Nucleus accumbens (tissue), 56 donors: ENCODE results near the gene ZNF831.
A peak's percentile ranks its signal among the peaks of the same experiment; 100 is the strongest.

Source experiments
- DNase-seq, 56 donors: peaks; one replicate each; lab custom pipeline; 2025; lab: John Stamatoyannopoulos, UW

Gene ZNF831

DNA sequence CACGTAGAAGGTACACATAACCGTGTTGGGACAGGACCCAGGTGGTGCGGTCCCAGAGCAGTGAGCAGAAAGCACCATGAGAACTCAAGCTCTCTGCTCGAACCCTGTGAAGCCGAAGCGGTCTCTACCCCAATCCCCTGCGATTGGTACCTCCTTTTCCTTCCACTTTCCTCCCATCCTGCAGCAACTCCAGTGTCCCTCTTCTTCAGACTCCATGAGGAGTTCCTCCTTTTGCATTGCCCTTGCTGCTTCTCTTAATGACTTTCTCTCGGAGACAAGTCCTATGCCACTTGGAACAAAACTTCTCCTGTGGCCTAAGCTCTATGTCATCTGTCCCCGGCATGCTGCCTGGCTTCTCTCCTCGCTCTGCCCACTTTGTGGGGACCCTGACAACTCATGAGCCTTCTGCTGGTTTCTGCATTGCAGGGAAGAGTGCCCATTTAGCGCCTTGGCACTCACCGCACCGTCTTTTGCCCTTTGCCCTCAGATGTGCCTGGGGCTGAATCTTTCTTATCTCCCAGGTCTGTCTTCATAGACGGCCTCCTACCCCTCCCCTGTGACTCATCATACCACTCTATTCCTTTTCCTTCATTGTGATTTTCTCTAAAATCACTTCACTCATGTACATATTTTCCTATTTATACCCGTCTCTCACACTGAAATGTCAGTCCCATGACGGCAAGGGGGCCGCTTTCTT, 9.2 kb upstream of the ZNF831 start:
- no peak for DNase-seq

DNA sequence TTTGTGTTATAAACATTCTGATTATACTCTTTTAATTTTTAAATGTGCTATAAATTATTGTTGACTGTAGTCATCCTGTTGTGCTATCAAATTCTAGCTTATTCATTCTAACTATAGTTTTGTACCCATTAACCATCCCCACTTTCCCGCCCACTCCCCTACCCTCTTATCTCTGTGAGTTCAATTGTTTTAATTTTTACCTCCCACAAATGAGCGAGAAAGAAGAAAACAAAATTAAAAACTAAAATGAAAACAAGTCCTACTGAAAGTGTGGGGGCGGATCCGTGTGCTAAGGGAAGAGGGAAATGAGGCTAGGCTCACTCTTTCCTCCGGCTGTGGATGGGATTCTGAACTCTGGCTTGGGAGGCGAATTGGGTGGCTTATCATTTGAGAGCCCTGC, 6.6 kb upstream of the ZNF831 start:
- DNase-seq = no peak

DNA sequence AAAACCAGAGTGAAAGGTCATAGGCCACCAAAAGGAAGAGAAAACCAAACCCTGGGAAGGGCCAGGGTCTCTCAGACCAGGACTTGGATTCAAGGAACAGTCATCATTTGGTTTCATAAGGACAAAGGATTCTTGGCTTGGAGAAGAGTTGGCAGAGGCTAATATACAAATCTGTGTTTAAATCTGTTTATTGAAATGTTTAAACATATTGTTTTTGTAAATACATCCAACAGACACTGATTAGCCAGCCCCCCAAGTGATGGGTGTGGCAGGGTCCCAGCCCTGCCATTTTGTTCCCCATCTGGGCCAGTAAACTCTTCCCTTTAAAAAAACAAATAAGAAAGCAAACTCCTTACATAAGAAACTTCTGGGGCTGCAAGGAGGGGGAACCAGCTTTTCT, 6.1 kb upstream of the ZNF831 start:
- no peak for DNase-seq

DNA sequence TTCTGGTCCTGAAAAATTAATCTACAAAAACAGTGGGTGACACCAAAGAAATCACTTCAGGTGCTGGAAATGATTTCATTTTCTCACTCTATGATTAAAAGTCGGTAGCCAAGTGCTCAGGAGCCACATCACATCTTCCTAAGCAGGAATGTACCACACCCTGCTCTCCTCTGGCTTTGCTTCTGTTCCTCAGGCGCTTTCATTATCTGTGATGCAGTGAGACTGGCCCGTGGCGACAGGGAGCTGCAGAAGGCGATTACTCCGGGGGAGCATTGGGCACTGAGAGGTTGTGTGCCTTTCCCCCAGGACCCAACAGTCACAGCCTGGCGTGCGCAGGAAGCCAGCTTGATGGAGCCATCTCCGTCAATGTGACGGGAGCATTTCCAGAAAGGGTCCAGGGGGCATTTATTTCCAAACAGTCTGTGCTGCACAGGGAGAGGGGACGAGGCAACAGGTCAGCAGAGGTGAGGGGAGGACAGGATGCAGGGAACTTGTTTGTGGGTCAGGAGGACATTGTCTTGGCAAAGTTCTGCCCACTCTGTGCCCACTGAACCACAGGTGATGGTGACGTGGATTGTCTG, 5.6 kb upstream of the ZNF831 start:
- no peak for DNase-seq

DNA sequence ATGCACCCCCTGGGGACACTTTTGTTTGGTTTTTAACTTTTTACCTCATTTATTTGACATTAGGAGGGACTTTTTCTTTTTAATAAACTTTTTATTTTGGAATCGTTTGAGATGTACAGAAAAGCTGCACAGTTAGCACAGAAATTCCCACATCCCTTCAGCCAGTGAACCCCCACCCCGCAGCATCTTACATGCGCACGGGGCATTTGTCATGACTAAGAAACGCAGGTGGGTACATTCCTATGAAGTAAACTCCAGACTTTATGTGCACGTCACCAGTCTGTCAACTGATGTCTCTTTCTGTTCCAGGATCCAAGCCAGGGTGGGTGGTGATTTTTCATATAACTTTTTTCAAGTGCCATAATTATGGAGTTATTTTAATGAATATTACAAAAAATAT, 4.9 kb upstream of the ZNF831 start:
- DNase-seq = no peak

DNA sequence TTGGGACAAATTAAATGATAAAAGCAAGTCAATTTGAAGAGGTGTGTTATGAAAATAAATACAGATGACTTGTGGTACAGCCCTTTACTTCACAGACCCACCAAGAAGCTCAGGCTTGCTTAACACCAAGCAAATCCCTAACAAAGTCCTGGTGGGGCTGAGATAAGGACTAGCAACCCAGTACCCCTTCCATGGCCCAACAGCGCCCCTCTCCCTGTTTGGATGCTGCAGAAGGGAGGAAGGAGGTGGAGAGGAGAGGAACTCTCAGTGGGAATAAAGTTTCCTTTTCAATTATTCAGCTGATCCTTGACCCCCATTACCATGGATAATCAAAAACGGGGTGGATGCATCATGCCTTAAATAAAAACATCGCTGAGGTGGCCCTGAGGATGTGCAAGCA, 4.5 kb upstream of the ZNF831 start:
- DNase-seq = no peak

DNA sequence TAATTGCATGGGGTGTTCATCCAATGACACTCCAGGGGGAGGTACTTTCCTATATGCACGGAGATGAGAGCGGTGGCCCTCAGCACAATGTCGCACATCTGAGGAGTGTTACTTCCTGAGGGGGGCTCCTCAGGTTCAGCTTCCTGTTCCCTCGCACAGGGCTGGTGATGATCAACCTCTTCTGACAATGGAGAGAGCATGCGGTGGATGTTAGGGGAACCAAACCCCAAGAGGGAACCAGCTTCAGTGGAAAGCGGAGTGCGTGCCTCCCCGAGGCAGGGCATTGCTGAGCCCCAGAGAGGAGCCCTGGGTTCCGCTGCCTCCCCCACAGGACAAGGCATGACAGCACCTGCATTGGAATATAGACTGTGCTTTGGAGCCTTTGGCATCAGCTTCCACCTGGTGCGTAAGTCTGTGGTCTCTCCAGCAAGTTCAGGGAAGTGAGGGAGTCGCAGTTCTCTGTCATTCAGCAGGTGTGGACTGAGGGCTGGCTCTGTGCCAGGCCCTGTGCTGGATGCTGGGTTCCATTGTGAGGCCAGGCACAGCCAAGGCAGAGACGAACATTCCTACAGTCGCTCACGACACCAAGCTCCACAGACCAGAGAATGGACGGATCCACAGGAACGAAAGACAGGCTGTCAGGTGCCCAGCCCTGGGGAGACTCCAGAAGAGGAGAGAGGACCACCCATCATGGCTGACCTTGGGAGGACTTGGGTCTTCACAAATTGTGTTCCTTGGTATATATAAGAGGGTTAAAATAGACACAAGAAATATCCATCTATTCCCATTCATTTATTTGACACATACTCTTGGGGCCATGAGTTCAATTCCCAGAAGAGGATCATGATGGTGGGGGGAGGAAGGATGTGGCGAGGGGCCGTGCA, 3.9 kb upstream of the ZNF831 start:
- no peak for DNase-seq

DNA sequence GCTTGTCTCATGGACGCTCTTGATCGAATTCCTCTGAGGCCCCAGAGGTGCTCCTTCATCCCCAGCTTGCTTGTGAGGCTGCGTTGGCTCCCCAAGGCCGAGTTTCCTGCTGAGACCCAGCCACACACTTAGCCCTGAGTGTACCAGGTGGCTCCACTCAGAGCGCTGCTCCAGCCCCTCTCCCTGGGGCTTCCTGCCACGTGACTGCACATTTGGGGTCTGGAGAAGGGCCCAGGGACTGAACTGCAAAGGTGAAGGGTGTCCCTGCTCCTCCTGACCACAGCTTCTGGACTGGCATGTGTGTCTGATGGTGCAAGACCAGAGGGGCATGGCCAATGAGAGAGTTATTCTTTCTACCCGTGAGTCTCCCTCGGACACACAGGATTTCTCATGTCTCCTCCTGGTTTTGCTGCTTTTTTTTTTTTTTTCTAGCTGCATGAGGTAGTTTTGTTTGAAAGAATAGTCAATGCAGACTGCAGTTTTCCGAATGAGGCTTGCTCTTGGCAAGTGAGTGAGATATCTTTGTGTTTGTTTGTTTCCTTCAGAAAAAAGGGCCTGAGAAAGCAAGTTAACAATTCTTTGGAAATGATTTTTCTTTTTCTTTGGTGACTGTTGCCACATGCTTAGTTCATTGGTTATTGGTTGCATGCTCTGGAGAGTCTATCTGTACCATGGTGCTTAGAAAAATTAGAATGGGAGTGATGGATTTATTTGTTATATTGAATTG, 3.1 kb upstream of the ZNF831 start:
- DNase-seq = no peak

DNA sequence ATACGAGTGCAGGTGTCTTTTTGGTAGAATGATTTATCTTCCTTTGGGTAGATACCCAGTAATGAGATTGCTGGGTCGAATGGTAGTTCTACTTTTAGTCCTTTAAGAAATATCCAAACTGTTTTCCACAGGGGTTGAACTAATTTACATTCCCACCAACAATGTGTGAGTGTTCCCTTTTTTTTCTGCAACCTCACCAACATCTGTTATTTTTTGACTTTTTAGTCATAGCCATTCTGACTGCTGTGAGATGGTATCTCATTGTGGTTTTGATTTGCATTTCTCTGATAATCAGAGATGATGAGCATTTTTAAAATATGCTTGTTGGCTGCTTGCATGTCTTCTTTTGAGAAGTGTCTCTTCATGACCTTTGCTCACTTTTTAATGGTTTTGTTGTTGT, 1.9 kb upstream of the ZNF831 start:
- DNase-seq = no peak

DNA sequence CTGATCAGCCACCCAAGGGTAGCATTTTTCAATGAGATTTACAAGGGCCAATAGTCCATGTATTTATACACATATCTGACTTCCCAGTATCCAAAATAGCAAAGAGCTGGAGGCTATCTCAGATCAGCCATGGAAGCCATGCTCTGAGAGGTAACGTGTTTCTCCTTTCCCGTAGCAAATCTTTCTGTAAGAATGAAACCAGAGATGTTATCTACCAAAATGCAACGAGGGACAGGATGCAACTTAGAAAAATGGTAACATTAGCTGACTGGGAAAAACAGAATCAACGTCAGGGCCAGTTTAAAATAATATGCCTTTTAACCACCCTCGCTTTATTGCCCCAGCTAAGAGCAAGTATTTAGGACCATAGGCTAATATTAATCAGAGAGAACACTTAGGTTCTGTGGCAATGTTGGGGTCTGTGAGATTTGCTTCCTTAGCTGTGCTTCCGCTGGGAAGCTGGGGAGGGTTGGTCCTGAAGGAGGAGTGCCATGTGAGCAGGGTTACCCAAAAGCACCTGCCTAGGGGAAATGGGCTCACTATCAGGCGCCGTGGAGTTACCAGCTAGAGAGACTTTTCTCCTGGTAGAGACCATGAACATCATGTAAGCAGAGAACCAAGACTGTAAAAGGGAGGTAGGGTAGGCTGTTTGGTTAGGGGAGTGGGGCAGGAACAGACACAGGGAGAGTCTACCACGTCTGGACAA, 1.2 kb downstream of the ZNF831 start:
- no peak for DNase-seq

DNA sequence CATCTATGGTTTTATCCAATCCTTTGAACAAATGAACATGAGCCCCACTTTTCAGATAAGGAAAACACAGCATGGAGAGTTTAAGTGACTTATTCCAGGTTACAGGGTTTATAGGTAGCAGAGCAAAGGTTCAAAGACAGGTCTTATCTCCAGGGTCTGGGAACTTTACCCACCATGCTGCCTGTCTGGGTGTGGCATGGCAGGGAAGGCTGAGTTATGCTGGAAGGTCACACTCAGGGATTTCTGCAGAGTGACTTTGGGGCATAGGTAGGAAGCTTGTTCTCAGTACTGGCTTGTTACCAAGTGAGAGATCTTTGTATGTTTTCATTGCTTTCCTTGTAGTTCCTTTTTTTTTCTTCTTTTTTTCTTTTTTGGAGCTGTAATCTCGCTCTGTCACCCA, 1.8 kb downstream of the ZNF831 start:
- DNase-seq = no peak

DNA sequence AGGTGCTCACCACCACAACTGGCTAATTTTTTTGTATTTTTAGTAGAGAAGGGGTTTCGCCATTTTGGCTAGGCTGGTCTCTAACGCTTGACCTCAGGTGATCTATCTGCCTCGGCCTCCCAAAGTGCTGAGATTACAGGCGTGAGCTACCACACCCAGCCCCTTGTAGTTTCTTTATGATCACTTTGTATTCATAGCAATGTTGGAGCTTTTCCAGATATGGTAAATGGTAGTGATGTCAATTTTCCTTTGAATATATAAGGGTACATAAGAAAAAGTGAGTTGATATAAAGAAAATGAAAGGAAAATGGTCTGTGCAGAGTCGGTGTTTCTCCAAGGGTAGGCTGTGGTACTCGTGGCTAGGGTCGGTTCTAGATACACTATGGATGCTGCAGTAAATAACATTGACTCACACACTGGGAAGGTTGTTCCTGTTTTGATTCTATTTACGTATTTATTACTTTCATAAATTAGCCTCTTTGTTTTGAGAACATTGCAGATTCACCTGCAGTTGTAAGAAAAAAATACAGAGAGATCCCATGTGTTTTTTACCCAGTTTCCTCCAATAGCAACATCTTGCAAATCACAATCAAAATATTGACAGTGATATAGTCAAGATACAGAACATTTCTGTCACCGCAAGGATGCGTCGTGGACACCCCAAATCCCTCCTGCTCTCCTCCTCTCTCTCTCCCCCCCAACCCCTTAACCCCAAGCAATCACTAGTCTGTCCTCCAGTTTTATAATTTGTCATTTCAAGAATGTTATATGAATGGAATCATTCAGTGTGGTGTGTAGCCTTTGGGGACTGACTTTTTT, 2.5 kb downstream of the ZNF831 start:
- DNase-seq = no peak

DNA sequence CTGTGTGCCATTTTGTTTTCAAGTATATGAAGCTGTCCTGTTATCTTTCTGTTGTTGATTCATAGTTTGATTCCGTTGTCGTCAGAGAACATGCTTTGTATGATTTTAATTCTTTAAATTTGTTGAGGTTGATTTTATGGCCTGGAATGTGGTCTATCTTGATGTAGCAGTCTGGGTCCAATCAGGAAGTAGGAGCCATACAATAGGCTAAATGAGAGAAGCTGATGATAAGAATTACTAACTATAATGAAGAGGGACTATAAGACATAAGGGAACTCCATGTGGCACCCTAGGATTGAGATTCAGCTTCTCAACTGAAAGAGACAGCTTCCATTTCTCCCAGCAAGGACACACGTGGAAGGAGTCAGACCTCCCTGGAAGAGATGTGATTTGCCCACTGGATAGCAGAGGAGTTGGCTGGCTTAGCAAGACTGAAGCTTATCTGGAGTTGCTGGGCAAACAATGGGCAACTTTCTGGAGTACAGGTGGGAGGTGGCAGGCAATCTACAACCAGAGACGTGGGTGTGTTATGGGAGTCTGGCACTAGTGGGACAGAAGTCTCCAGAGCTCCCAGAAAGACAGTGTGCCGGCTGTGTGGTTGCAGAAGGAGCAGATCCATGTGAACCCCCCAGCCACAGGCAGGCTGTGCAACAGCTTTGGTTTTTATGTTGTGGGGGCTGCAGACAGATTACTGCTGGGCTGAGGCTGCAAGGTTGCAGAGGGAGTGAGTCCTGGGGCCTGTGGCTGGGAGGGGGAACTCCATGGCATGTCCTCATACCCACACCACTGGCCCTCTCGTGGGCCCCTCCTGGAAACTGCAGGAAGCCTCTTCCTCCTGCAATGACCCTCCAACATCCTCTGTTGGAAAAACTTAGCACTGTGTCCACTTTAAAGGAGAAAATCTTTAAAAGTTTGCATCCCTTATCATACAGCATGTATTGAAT, 7.1 kb downstream of the ZNF831 start:
- no peak for DNase-seq

DNA sequence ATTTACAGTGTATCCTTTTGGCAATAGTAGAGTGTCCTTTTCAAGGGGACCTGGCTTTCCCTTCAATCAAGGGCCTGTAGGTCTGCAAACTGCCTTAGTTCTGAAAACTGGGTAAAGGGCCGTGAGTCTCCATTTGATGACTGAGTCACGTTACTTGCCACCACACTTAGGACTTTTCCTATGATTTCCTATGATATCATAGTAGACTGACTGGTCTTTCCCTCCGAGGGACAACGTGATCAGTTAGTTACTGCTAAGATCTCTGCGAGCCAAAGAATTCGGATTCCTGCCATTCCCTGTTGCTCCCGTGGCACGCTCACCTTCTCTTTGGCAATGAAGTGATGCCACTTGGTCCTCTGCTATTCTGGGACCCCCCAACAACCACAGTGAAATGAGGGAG, 8.4 kb downstream of the ZNF831 start:
- DNase-seq = no peak

DNA sequence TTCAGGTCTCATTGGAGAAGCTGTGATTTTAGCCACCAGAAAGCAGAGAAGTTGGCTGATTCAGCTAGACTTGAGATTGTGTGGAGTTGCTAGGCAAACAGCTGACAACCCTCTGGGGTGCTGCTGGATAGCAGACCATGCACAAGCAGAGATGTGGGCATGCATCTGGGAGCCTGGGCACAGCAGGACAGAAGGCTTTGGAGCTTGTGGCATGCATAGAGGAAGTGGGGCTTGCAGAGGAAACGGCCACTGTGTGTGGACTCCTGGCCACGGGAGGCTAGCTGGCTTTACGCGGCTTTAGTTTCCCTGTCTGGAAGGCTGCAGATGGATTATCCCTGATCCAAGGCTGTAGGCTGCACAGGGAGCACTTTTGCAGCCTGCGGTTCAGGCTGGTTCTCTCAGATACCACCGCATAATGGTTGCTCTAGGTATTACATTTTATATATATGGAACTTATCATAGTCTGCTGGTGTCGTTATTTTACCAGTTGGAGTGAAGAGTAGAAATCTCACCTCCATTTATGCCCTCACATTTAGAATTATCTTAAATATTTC, 10.4 kb downstream of the ZNF831 start:
- no peak for DNase-seq

DNA sequence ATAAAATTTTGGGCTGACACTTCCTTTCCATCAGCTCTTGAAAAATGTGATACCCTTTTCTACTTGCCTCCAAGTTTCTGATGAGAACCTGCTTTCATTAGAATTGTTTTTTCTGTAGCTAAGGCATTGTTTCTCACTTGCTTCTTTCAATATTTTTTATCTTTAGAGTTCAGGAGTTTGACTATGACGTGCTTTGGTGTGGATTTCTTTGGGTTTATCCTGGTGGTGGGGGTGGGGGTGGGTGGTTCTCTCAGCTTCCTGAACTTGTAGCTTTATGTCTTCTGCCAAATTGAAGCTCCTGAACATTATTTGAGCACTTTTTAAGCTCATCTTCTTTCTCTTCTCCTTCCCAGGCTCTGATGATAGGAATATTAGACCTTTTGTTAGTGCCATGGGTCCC, 11.4 kb downstream of the ZNF831 start:
- no peak for DNase-seq

DNA sequence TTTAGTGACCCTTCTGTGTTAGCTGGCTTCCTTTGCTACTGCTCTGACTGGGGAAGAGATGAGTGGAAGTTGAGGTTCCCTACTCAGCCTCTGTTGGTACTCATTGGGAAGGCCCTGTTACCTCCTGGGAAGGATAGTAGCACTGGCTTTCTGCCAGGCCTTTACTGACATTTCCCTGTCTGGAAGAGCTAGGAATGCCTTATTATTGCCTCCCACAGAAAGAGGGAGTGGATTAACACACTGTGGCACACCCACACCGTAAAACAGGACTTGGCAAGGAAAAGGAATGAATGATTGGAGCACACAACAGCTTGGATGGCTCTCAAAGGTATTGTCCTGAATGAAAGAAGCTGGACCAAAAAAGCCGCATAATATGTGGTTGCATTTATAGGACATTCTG, 12.2 kb downstream of the ZNF831 start:
- peak in 1 of 56 donors; percentile 19 for DNase-seq

DNA sequence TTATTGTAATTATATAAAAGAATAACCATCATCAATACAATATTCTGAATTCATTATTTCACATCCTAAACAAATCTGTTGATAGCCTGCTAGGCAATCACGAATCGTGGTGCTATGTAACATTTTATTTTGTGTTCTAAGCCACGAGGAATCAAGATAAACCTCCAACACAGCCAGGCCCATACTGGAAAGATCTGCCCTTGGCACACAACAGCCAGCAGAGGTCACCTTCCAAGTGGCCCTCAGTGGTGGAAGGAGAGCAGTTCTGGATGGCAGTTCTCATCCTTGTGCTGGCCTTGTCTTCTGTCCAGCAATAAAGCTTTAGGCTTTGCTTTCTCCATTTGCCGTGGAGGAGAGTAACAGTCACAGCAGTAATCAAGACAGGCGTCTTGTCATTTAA, 13.2 kb downstream of the ZNF831 start:
- no peak for DNase-seq
